ENCODE results near the gene CANX.
A peak's percentile ranks its signal among the peaks of the same experiment; 100 is the strongest.
"Not testable (repeated sequence)": the region's sequence is repeated elsewhere in the genome, so short reads cannot be mapped to it uniquely, and the experiment has no call there.

The CANX gene

GRCh38 chr5:179698935-179699615 is at the start of gene CANX:
Gene CANX, plus strand, starts transcription at chr5:179698967. Its CDS starts 6,715 bp downstream, at chr5:179705682.
- no peak for DNase-seq

- DNase-seq, result not testable (repeated sequence)
Measured at GRCh38 chr5:179649166-179649703, 49.5 kb upstream of the CANX start.

GRCh38 chr5:179650245-179650644 is 48.5 kb upstream of the CANX start:
- not testable (repeated sequence) for DNase-seq

DNA sequence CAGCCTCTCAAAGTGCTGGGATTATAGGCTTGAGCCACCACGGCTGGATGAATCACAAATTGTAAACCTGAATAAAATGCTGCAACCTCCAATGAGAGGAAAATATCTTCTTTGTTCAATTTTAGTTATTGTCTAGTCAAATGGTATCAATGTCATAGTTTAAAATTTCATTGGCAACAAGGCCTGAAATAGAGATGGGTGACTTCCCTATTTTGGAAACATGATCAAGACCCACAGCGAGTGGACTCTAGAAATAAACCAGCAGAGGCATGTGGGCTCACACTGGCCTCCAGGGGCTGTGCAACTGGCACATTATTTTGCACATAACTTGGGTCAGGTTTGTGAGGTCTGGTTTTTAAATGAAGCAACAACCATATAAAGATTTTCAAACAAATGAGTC is 45.6 kb upstream of the CANX start:
- not testable (repeated sequence) for DNase-seq

GRCh38 chr5:179657302-179658178 is 41.2 kb upstream of the CANX start:
- not testable (repeated sequence) for DNase-seq

DNA sequence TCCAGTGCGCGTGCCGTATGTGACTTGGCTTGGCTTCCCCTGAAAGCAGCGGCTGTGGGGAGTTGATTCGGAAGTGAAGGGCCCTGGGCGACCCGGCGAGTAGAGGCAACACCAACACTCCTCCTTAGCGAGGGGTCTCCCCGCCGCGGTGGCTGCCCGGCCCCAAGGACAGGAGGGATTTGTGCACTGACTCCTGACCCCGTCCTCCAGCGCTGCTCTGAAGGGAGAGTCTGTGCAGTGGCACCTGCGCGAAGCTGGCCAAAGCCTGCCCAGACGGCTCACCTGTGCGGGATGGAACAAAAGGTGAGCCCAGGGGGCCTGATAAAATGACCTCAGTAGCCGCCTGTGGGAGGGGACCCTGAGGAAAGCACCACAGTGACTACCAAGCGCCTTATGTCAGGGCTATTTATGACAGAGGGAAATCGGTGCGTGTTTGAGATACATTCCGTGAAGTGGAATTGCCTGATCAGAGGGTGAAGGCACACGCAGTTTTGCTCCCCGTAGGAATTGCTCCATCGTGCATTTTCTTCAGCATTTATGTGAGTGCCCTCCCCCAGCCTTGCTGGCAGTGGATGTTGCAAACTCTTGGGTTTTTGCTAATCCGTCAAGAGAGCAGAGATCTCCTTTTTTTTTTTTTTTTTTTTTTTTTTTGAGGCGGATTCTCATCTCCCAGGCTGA is 40.4 kb upstream of the CANX start:
- not testable (repeated sequence) for DNase-seq

- DNase-seq, result not testable (repeated sequence)
Measured at GRCh38 chr5:179661647-179662046, 37.1 kb upstream of the CANX start.

- peak; percentile 52 to 55 for DNase-seq
Measured at GRCh38 chr5:179668391-179668790, 30.4 kb upstream of the CANX start.

GRCh38 chr5:179678223-179679013 is 20.3 kb upstream of the CANX start:
- peak; percentile 94 to 95 for DNase-seq

GRCh38 chr5:179679014-179679674 is 19.6 kb upstream of the CANX start:
- DNase-seq, result peak; percentile 75 to 82

DNA sequence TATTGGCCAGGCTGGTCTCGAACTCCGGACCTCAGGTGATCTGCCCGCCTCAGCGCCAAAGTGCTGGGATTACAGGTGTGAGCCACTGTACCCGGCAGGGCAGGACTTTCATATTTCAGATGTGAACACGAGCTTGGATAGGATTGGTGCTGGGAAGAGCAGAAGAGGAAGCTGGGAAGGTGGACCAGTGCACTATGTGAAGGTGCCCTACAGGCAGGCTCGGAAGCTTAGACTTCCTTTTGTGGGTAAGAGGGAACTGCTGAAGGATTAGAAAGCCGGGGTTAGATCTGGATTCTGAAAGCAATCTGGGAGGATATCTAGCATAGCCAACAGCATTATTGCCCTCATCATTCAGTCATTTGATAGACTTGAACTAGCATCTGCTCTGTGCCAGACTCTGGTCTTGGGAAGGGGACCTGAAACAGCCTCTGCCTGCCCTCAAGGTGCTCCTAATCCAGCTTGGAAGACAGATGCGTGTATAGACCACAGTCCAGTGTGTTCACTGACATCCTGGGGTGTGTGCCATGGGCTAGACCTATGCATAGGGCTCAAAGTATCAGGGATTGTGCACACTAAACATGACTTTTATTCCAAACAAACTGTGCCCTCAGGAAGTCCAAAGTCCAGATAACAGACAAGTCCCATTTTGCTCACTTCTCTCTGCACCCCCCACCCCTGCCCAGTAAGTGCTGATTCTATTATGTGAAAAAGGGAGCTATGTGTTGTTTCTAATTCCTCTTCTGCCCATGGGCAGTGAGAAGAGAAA is 18.6 kb upstream of the CANX start:
- no peak for DNase-seq

- no peak for DNase-seq
Measured at GRCh38 chr5:179680780-179681401, 17.9 kb upstream of the CANX start, which contains the start of gene CBY3. Gene CBY3, minus strand, starts transcription at chr5:179681034. Its CDS starts 116 bp downstream, at chr5:179680918.

GRCh38 chr5:179689212-179689611 is 9.6 kb upstream of the CANX start:
- DNase-seq, result not testable (repeated sequence)

DNA sequence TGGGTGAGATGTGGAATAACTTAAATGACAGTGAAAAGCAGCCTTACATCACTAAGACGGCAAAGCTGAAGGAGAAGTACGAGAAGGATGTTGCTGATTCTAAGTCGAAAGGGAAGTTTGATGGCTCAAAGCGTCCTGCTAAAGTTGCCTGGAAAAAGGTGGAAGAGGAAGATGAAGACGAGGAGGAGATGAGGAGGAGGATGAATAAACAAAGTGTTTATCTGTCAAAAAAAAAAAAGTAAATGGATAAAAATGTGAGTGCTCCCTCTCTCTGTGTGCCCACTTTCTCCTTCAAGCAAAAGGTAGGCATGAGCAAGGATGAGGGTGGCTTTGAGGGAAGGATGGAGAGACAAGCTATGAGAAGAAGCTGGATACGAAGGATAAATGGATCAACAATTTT is 4.2 kb upstream of the CANX start:
- DNase-seq, result no peak

DNA sequence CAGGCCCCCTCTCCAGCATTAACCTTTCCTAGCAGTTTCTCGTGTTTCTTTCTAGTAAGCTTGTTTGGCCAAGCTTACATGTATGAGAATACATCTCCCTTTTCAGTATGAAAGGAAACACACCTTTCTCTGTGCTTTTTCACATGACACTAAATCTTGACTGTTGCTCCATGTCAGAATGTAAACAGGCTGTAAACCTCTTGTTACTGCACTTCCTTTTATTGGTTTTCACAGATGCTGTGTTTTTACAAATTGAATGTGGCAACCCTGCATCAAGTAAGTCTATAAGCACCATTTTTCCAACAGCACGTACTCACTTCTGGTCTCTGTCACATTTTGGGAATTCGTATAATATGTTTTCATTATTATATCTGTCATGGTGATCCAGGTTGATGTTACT is 2.2 kb upstream of the CANX start:
- DNase-seq, result no peak

DNA sequence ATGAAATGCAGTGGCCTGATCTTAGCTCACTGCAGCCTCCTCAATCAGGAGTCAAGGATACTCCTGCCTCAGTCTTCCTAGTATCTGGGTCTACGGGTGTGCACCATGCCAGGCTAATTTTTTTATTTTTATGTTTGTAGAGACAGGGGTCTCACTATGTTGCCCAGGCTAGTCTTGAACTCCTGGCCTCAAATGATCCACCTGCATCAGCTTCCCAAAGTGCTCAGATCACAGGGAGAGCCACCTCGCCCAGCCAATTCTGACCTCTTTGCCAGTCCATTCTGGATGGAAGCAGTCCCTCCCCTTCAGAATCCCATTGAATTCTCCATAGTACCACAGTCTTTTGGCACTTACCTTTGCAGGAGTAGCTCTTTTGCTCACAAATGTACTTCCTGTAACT is 1.7 kb upstream of the CANX start:
- DNase-seq, result no peak

DNA sequence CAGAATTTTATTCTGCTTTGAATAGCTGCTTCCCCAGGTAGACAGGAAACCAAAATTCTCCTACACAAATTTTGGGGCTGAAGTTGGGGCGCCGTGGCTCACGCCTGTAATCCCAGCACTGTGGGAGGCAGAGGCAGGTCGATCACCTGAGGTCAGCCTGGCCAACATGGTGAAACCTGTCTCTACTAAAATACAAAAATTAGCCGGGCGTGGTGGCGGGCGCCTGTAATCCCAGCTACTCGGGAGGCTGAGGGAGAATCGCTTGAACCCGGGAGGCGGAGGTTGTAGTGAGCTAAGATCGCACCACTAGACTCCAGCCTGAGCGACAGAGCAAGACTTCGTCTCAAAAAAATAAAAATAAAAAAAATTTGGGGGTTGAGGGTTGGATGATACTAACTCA is 1.2 kb upstream of the CANX start:
- not testable (repeated sequence) for DNase-seq

- DNase-seq, result peak; percentile 99 to 100
Measured at GRCh38 chr5:179697993-179698934, 503 bp upstream of the CANX start.

DNA sequence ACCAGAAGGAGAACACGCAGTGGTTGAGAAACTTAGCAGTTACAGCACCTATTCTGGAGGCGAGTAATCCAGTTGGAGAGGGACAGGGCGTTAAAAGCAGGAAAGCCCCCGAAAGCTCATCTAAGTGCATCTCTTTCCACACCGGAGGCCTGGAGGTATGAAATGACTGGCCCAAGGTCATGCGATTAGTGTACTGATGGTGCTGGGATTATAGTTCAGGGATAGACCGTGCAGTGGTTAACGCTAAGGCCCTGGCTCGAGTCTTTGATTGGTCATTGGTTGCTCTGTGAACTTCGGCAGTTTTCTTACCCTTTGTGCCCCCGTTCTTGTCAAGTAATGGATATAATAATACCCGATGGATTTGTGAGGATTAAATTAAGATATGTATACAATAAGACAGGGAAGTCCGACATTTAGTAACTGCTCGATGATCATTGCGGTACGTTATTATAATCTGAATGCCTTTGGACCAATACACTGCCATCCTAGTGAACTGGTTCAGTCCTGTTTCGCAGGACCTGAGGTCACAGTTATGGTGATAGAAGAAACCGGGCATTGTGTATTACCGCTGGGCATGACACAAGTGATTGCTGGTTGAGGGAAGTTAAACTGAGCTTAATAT is 960 bp downstream of the CANX start:
- peak; percentile 21 to 35 for DNase-seq
